Spinal cord (tissue), 10 donors: ENCODE data around the gene DEFB110. TPM values are rescaled to one million over a fixed set of nuclear protein-coding genes. Genes with fewer than 3 reads are reported as not detected.

Experiments used
- DNase-seq, 6 donors: peaks; one replicate each; pipeline versions ENCODE4 v3.0.0 to v3.0.0-alpha.2; 2013 to 2015; ENCODE audit warnings: low spot score in 6 of 6, low read depth in 4 of 6
- H3K27ac ChIP-seq: one replicate; pipeline ENCODE4 v1.5.1; 2013; ENCODE audit warnings: low read depth, low read length, control low read depth
- H3K27me3 ChIP-seq: one replicate; pipeline ENCODE4 v1.6.1; 2013; ENCODE audit warnings: low read length; ENCODE audit not compliant: control insufficient read depth, insufficient read depth
- H3K36me3 ChIP-seq: one replicate; pipeline ENCODE4 v1.6.1; 2013; ENCODE audit warnings: low read length; ENCODE audit not compliant: control insufficient read depth, insufficient read depth
- H3K4me1 ChIP-seq: one replicate; pipeline ENCODE4 v1.6.1; 2013; ENCODE audit warnings: low read length; ENCODE audit not compliant: control insufficient read depth, insufficient read depth
- H3K4me3 ChIP-seq: one replicate; pipeline ENCODE4 v1.5.1; 2013; ENCODE audit warnings: low read depth, low read length, control low read depth
- H3K9me3 ChIP-seq: one replicate; pipeline ENCODE4 v1.6.1; 2013; ENCODE audit warnings: low read length; ENCODE audit not compliant: control insufficient read depth, insufficient read depth
- WGBS: methylation state at CpG from one replicate; pipeline ENCODE4 v1.1.5; 2013; ENCODE audit warnings: missing lambda C conversion rate; ENCODE audit not compliant: insufficient coverage; 5-methylcytosine and 5-hydroxymethylcytosine counted together
- long read RNA-seq, 4 donors: transcript quantifications; one replicate each; lab custom pipeline, GENCODE V29; 2026
- polyA plus RNA-seq, 2 donors: library from polyadenylated mRNA; unstranded; fragments of 120-200 nt; gene quantifications; one replicate each; pipeline ENCODE4 v1.2.1, GENCODE V29; 2013; ENCODE audit not compliant: insufficient read length in 2 of 2
- total RNA-seq, 2 donors: library from RNA; depleted of rRNA in 1 of 2; stranded (reverse); fragments of 120-200 nt in 1 of 2; fragments of >200 nt in 1 of 2; gene quantifications; one replicate each; pipeline versions ENCODE4 v1.2.3 to v1.2.4, GENCODE V29; 2013 to 2014
- donor health status: healthy.

DEFB110 gene
- total RNA-seq: not detected
- not detected for polyA plus RNA-seq
- long read RNA-seq, donor 1: 0 reads
- long read RNA-seq, donor 2: 0 reads
- long read RNA-seq, donor 3: 0 reads
- long read RNA-seq, donor 4: 0 reads

GRCh38 chr6:50021894-50022293 is at the start of gene DEFB110:
DEFB110 (minus strand) TSS chr6:50021994; CDS start chr6:50021935, 59 bp downstream.
- Histone ChIP-seq H3K4me1 (no peaks in the 10 kb centered on the region), H3K9me3 (no peaks in the 10 kb centered on the region), H3K4me3 (no peak within 1 kb of the TSS), H3K27me3 (no peaks in the 10 kb centered on the region), H3K27ac (no peak within 1 kb of the TSS), H3K36me3 (no peaks in the 10 kb centered on the region)
- peak in 1 of 6 donors; percentile 4 for DNase-seq

GRCh38 chr6:50070101-50070500 is 48.3 kb upstream of the DEFB110 start:
- Histone ChIP-seq H3K36me3 (no peaks in the 10 kb centered on the region), H3K4me1 (no peaks in the 10 kb centered on the region), H3K27me3 (no peaks in the 10 kb centered on the region), H3K27ac (no peak overlapping the region), H3K9me3 (no peaks in the 10 kb centered on the region), H3K4me3 (no peak overlapping the region)
- WGBS: no CpG with 5 or more reads among the region's 2 CpGs
- peak in 1 of 6 donors; percentile 21 for DNase-seq

GRCh38 chr6:50062051-50062450 is 40.3 kb upstream of the DEFB110 start:
- Histone ChIP-seq H3K27ac (no peak overlapping the region), H3K4me3 (no peak overlapping the region), H3K27me3 (no peaks in the 10 kb centered on the region), H3K9me3 (no peaks in the 10 kb centered on the region), H3K4me1 (no peaks in the 10 kb centered on the region), H3K36me3 (no peaks in the 10 kb centered on the region)
- no CpG with 5 or more reads among the region's 2 CpGs for WGBS
- DNase-seq: no peak

- Histone ChIP-seq H3K27ac (no peak overlapping the region), H3K36me3 (no peaks in the 10 kb centered on the region), H3K9me3 (no peaks in the 10 kb centered on the region), H3K27me3 (no peaks in the 10 kb centered on the region), H3K4me3 (no peak overlapping the region), H3K4me1 (no peaks in the 10 kb centered on the region)
- WGBS: no CpG with 5 or more reads among the region's 1 CpG
- DNase-seq: no peak
Observed at GRCh38 chr6:50056242-50056641, 34.4 kb upstream of the DEFB110 start.

GRCh38 chr6:50049829-50050228 is 28.0 kb upstream of the DEFB110 start, which contains the start of gene DEFB112:
DEFB112 (minus strand) TSS chr6:50049929; CDS start chr6:50049869, 60 bp downstream.
- Histone ChIP-seq H3K4me1 (no peaks in the 10 kb centered on the region), H3K4me3 (no peak within 1 kb of the TSS), H3K36me3 (no peaks in the 10 kb centered on the region), H3K27ac (no peak within 1 kb of the TSS), H3K27me3 (no peaks in the 10 kb centered on the region), H3K9me3 (no peaks in the 10 kb centered on the region)
- no peak for DNase-seq
- WGBS: no CpG with 5 or more reads among the region's 1 CpG

GRCh38 chr6:50047026-50047425 is 25.2 kb upstream of the DEFB110 start:
- Histone ChIP-seq H3K4me1 (no peaks in the 10 kb centered on the region), H3K27ac (no peak overlapping the region), H3K36me3 (no peaks in the 10 kb centered on the region), H3K9me3 (no peaks in the 10 kb centered on the region), H3K27me3 (no peaks in the 10 kb centered on the region), H3K4me3 (no peak overlapping the region)
- DNase-seq: no peak
- WGBS: 96% methylated on average over 2 of the region's 3 CpGs

GRCh38 chr6:50030777-50031562 is 9.2 kb upstream of the DEFB110 start:
- H3K9me3 ChIP-seq: peaks cover 1% of the 10 kb centered on the region
- no peaks in the 10 kb centered on the region for H3K36me3 ChIP-seq
- WGBS: 45% methylated on average over 16 of the region's 18 CpGs
- no peaks in the 10 kb centered on the region for H3K27me3 ChIP-seq
- H3K4me1 ChIP-seq: no peaks in the 10 kb centered on the region
- H3K27ac ChIP-seq: no peak overlapping the region
- DNase-seq: no peak
- H3K4me3 ChIP-seq: no peak overlapping the region

GRCh38 chr6:50030350-50030749 is 8.6 kb upstream of the DEFB110 start:
- WGBS: 95% methylated on average over 13 of the region's 14 CpGs
- Histone ChIP-seq H3K9me3 (peaks cover 1% of the 10 kb centered on the region), H3K27ac (no peak overlapping the region), H3K4me3 (no peak overlapping the region), H3K27me3 (no peaks in the 10 kb centered on the region), H3K4me1 (no peaks in the 10 kb centered on the region), H3K36me3 (no peaks in the 10 kb centered on the region)
- no peak for DNase-seq

GRCh38 chr6:50025258-50025657 is 3.5 kb upstream of the DEFB110 start:
- Histone ChIP-seq H3K4me1 (no peaks in the 10 kb centered on the region), H3K27ac (no peak overlapping the region), H3K27me3 (no peaks in the 10 kb centered on the region), H3K36me3 (no peaks in the 10 kb centered on the region), H3K4me3 (no peak overlapping the region), H3K9me3 (no peaks in the 10 kb centered on the region)
- 95% methylated on average over 3 of the region's 4 CpGs for WGBS
- DNase-seq: no peak

- Histone ChIP-seq H3K4me1 (no peaks in the 10 kb centered on the region), H3K27ac (no peak overlapping the region), H3K9me3 (no peaks in the 10 kb centered on the region), H3K36me3 (no peaks in the 10 kb centered on the region), H3K4me3 (no peak overlapping the region), H3K27me3 (no peaks in the 10 kb centered on the region)
- DNase-seq: no peak
- 100% methylated on average over 1 of the region's 3 CpGs for WGBS
Observed at GRCh38 chr6:50007819-50008218, 14.0 kb downstream of the DEFB110 start.
